HG03432 (cell line): Measurements from ENCODE around the gene TRAFD1.

Experiments used
- ATAC-seq: cut with Tn5 transposase; IDR thresholded peaks from one replicate; pipeline ENCODE4 v1.9.1; 2021; ENCODE audit warnings: mild to moderate bottlenecking, moderate library complexity; ENCODE audit not compliant: unreplicated experiment

The TRAFD1 gene

GRCh38 chr12:112115259-112116045 is 9.9 kb upstream of the TRAFD1 start:
- no peak for ATAC-seq

DNA sequence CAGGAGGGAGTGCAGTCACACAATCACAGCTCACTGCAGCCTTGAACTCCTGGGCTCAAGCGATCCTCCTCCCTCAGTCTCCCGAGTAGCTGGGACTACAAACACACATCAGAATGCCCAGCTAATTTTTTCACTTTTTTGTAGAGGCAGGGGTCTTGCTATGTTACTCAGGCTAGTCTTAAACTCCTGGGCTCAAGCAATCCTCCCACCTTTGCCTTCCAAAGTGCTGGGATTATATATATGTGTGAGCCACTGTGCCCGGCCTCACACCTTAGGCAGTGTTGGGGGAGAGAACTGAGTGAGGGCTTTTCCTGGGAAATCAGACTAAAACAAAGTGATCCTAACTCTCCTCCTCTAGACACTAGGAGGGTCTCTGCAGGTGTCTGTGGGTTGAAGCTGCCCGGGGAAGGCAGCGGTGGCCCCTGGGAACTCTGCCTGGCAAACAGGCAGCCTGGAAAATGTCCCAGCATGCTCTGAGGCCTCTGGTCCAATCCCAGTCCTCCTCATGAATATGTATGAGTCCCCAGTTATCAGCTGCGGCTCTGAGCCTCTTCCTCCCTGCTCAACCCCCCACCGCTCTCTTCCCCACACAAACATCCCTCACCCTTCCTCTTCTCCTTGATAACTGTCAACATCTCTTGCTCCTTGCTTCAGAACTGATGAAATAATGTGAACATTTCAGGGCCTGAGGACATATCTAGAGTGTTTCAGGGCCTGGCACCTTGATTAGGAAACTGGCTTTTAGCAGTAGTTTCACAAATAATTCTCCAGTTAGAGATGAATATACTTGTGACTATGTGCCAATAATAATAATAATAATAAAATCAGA is 8.9 kb upstream of the TRAFD1 start:
- no peak for ATAC-seq

- ATAC-seq, result no peak
Observed at GRCh38 chr12:112117685-112118084, 7.7 kb upstream of the TRAFD1 start.

DNA sequence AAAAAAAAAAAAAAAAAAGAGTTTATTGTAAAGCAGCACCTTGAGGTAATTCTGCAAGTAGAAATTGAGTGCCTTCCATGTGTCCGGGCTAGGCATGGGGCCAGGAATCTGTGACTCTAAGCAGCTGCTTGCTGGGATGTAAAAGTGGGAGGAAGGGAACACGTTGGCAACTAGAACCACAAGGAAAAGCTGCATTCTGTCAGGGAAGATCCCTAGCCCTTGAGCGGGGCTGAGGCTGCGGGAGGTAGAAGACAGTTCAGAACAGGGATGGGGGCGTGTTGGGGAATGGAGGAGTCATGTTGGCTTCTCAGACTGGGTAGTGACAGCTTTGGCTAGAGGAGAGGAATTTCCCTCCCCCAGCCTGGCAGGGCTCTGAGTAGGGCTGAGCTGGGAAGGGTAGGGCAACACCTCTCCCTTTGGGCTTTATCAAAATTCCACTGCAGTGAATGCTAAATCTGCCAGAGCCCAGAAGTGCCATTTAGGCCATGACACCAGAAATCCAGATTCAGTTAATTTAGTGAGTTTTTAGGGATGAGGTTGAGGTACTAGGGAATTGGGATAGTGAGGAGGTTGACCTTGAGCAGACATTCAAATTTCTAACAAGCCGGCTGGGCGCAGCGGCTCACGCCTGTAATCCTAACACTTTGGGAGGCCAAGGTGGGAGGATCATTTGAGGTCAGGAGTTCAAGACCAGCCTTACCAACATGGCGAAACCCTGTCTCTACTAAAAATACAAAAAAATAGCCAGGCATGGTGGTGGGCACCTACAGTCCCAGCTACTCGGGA is 3.4 kb upstream of the TRAFD1 start:
- no peak for ATAC-seq

DNA sequence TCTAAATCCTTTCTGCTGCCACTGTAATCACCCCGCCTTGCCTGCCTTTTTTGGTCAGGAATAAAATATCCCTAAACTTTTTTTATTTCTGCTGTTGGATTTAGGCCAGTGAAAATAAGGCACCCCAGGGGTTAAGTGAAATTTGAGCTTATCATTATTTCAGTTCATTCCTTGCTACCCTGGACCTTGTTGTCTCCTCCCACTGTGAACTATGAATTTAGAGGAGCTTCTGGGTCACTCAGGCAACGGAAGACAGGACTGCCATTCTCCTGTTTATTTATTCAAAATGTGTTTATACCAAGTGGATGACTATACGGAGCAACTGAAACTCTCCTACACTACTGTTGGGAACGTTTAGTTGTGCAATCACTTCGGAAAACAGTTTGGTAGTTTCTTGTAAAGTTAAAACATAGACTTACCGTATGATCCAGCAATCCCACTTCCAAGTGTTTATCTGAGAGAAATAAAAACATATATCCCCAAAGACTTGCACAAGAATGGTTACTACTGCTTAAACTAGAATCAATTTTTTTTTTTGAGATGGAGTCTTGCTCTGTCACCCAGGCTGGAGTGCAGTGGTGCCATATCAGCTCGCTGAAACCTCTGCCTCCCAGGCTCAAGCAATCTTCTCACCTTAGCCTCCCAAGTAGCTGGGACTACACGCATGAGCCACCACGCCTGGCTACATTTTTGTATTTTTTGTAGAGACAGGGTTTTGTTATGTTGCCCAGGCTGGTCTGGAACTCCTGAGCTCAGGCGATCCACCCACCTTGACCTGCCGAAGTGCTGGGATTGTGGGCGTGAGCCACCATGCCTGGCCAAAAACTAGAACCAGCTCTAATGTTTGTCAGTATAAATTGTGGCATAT is 2.3 kb upstream of the TRAFD1 start:
- no peak for ATAC-seq

DNA sequence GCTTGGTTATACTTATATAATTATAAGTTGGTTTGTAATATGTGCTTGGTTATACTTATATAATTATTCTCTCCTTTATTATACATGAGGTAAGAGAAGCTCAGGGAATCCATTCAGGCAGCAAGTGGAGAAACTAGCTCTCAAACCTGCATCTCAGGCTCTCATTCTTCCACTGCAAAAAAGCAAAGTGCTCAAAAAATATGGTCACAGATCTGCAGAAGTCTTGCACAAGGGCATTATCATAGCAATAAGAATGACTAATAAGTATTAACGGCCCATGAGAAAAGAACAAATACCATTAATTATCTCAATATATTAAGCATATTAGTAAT is 476 bp upstream of the TRAFD1 start:
- ATAC-seq, result no peak

GRCh38 chr12:112126000-112126438 is 659 bp downstream of the TRAFD1 start:
- no peak for ATAC-seq

DNA sequence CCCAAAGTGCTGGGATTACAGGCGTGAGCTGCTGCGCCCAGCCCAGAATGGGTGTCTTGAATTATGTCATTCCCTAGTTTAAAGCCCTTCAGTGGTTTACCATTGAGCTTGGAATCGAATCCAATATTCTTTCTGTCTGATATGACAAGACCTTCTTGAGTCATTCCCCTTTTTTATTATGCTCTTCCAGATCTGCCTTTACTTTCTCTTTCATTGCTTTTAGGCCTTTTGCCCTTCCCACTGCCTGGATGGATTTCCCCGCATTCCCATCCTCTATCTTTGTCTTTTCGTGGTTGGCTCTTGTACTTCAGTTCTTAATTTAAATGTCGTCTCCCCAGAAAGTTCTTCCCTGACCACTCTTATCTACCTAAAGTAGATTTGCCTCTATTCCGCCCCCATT is 1.6 kb downstream of the TRAFD1 start:
- no peak for ATAC-seq

DNA sequence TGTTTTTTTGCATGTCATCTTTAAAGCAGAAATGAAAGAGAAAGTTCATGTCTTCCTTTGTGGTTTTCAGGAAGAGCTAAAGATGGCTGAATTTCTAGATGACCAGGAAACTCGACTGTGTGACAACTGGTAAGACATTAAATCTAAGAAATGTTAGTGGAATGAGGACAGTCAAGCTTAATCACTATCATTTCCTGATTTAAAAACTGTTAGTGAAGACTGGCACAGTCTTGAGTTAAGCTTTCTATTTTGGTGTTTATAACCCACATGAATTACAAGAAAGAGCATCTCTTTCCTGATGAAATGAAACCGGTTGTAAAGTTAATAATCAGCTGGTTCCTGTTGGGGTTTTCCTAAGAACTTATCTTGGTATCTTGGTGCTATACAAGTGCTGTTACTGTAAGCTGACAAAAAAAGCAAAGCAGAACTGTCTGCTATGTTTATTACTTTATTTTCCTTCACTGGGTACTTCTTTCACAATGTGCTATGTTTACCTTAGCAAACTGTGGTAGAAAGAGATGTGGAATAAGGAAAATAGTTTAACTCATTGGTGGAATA is 5.2 kb downstream of the TRAFD1 start:
- peak; percentile 54 for ATAC-seq

DNA sequence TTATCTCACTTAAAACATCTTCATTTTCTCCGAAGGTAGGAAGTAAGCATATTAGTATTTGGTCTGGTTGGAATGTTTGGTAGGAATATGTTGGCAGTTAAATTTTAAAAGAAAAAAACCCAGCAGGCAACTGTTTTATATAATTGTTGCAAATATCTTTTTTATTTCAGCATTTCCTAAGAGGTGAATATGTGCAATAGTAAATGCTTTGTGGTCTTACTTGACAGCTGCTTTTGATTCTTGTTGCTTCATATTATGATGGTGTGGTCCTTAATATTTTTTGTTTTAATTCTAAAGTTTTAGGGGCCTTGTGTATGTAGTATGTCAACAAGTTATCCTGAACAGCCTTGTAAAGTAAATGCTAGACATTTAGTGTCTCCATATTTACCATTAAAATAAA is 6.3 kb downstream of the TRAFD1 start:
- ATAC-seq, result no peak

DNA sequence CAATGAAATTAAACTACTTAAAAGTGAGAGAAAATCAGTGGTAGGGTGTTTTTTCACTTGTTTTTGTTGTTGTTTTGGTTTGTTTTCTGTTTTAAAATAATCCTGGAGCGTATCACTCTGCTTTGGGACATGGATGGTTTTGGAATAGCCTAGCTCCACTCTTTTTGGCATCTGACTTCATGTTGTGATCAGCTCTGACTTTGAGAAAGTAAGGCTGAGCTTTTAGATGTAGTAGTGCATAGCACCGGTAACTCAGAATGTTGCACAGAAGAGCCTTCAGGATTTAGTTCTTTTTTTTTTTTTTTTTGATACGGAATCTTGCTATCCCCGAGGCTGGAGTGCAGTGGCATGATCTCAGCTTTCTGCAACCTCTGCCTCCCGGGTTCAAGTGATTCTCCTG is 8.1 kb downstream of the TRAFD1 start:
- no peak for ATAC-seq

DNA sequence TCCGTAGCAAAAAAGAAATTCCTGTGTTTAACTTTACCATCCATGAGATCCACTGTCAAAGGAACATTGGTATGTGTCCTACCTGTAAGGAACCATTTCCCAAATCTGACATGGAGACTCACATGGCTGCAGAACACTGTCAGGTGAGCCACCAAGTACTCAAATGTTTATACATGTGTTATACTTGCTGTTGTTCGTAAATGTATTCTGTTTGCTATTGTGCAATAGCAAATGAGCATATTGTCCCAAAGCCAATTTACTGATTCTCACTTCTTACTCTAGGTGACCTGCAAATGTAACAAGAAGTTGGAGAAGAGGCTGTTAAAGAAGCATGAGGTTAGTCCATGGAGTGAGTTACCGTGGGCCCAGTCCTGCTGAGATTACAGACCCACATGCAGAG is 9.4 kb downstream of the TRAFD1 start:
- ATAC-seq, result no peak

GRCh38 chr12:112140728-112141127 is 15.4 kb downstream of the TRAFD1 start:
- ATAC-seq, result no peak

DNA sequence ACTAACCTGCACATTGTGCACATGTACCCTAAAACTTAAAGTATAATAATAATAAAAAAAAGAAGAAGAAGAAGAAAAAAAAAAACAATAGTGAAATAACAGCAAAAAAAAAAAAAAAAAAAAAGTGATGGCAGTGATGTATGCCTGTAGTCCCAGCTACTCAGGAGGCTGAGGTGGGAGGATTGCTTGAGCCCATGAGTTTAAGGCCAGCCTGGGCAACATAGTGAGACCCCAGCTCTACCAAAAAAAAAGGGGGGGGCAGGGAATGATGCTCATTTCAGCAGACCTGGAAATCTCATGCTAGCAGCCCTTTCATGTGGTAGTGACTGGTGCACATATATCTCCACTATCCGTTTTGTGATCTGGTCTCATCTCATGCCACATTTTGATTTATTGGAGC is 20.8 kb downstream of the TRAFD1 start:
- ATAC-seq, result no peak

DNA sequence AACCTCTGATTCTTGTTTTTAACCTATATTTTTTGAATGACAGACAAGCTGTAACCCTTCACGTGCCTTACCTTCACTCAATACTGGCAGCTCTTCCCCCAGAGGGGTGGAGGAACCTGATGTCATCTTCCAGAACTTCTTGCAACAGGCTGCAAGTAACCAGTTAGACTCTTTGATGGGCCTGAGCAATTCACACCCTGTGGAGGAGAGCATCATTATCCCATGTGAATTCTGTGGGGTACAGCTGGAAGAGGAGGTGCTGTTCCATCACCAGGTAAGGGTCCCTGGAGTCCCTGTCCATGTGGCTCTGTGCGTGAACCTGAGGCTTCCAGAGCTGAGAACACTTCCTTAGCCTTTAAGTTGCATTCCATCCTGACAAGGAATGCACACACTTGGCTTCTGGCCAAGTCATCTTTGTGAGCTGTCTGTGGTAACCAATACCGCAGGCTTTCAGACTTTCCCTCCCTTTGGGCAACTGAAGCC is 22.7 kb downstream of the TRAFD1 start:
- ATAC-seq, result no peak

DNA sequence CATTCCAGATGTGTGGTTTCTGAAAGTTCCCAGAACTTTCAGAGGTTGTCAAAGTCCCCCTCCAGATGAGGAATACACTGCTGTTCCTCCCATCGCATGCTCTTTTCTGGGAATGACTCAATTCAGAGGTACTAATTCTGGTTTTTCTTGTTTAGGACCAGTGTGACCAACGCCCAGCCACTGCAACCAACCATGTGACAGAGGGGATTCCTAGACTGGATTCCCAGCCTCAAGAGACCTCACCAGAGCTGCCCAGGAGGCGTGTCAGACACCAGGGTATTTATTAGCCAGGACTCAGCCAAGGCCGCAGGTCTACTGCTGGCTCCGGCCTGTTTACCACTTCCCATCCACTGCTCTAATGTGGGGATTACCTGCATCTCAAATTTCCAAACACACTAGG is 24.2 kb downstream of the TRAFD1 start:
- no peak for ATAC-seq

DNA sequence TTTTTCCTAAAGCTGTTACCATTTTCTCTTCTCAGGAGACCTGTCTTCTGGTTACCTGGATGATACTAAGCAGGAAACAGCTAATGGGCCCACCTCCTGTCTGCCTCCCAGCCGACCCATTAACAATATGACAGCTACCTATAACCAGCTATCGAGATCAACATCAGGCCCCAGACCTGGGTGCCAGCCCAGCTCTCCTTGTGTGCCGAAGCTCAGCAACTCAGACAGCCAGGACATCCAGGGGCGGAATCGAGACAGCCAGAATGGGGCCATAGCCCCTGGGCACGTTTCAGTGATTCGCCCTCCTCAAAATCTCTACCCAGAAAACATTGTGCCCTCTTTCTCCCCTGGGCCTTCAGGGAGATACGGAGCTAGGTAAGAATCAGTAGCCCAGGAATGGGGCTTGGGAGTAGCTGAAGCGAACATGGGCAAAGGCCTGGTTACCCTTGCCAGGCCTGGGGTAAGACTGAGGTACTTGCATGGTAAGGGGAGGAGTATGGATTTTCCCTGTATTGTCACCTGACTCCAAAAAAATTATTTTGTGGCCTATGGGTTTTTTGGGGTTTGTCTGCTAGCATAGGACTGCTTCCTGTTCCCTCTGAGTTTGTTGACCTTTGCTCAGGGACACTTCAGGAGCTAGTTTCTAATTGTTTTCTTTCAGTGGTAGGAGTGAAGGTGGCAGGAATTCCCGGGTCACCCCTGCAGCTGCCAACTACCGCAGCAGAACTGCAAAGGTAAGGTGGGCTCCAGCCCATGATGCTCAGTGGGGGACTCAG is 26.6 kb downstream of the TRAFD1 start:
- ATAC-seq, result no peak

- ATAC-seq, result no peak
Observed at GRCh38 chr12:112153181-112153892, 28.0 kb downstream of the TRAFD1 start.

- no peak for ATAC-seq
Observed at GRCh38 chr12:112153893-112154219, 28.5 kb downstream of the TRAFD1 start.
